Measurements from ENCODE around the gene BMP2K. TPM values are rescaled to one million over a fixed set of nuclear protein-coding genes. Genes with fewer than 3 reads are reported as not detected.

The BMP2K gene
- polyA plus RNA-seq, 4 donors = 21.3 to 28.0 (median 25.2) TPM

GRCh38 chr4:78763763-78764387 is 12.3 kb upstream of the BMP2K start:
- DNase-seq (ENCODE audit: low read depth in 4 of 4, low spot score in 3 of 4) = no peak

GRCh38 chr4:78764498-78764961 is 11.6 kb upstream of the BMP2K start:
- no peak for DNase-seq (ENCODE audit: low read depth in 4 of 4, low spot score in 3 of 4)

GRCh38 chr4:78765432-78766006 is 10.6 kb upstream of the BMP2K start:
- no peak for DNase-seq (ENCODE audit: low read depth in 4 of 4, low spot score in 3 of 4)

GRCh38 chr4:78766026-78766425 is 10.1 kb upstream of the BMP2K start:
- DNase-seq (ENCODE audit: low read depth in 4 of 4, low spot score in 3 of 4) = no peak

- DNase-seq (ENCODE audit: low read depth in 4 of 4, low spot score in 3 of 4) = no peak
These were observed 9.5 kb upstream of the BMP2K start for GRCh38 chr4:78766650-78767049.

GRCh38 chr4:78767350-78767749 is 8.8 kb upstream of the BMP2K start:
- no peak for DNase-seq (ENCODE audit: low read depth in 4 of 4, low spot score in 3 of 4)

- DNase-seq (ENCODE audit: low read depth in 4 of 4, low spot score in 3 of 4) = no peak
These were observed 7.5 kb upstream of the BMP2K start for GRCh38 chr4:78768452-78769180.

- no peak for DNase-seq (ENCODE audit: low read depth in 4 of 4, low spot score in 3 of 4)
These were observed 6.0 kb upstream of the BMP2K start for GRCh38 chr4:78770091-78770642.

- DNase-seq (ENCODE audit: low read depth in 4 of 4, low spot score in 3 of 4) = no peak
These were observed 3.5 kb upstream of the BMP2K start for GRCh38 chr4:78772526-78773091.

- no peak for DNase-seq (ENCODE audit: low read depth in 4 of 4, low spot score in 3 of 4)
These were observed 1.7 kb upstream of the BMP2K start for GRCh38 chr4:78774417-78774816.

- DNase-seq (ENCODE audit: low read depth in 4 of 4, low spot score in 3 of 4) = peak; percentile 77 to 82 (median 78)
These were observed 659 bp upstream of the BMP2K start for GRCh38 chr4:78775303-78776078.

- DNase-seq (ENCODE audit: low read depth in 4 of 4, low spot score in 3 of 4) = no peak
These were observed 802 bp downstream of the BMP2K start for GRCh38 chr4:78776729-78777575.

GRCh38 chr4:78777576-78777940 is 1.4 kb downstream of the BMP2K start:
- DNase-seq (ENCODE audit: low read depth in 4 of 4, low spot score in 3 of 4) = no peak

GRCh38 chr4:78778530-78778929 is 2.4 kb downstream of the BMP2K start:
- no peak for DNase-seq (ENCODE audit: low read depth in 4 of 4, low spot score in 3 of 4)

GRCh38 chr4:78779280-78779679 is 3.1 kb downstream of the BMP2K start:
- no peak for DNase-seq (ENCODE audit: low read depth in 4 of 4, low spot score in 3 of 4)

- no peak for DNase-seq (ENCODE audit: low read depth in 4 of 4, low spot score in 3 of 4)
These were observed 3.9 kb downstream of the BMP2K start for GRCh38 chr4:78780093-78780492.

- DNase-seq (ENCODE audit: low read depth in 4 of 4, low spot score in 3 of 4) = no peak
These were observed 5.0 kb downstream of the BMP2K start for GRCh38 chr4:78781139-78781538.

GRCh38 chr4:78781924-78782323 is 5.8 kb downstream of the BMP2K start:
- no peak for DNase-seq (ENCODE audit: low read depth in 4 of 4, low spot score in 3 of 4)

- DNase-seq (ENCODE audit: low read depth in 4 of 4, low spot score in 3 of 4) = no peak
These were observed 8.2 kb downstream of the BMP2K start for GRCh38 chr4:78784236-78784865.

All from left renal pelvis (tissue), 4 donors.